Sciatic nerve (tissue), 2 donors: Measurements from ENCODE around the gene PTGER2. TPM values are rescaled to one million over a fixed set of nuclear protein-coding genes. Genes with fewer than 3 reads are reported as not detected.

Experiments used
- ATAC-seq: fragments of 200-7000 bp; cut with Tn5 transposase; one replicate; pipeline ENCODE4 v1.9.1; 2020; ENCODE audit warnings: mild to moderate bottlenecking, moderate library complexity
- DNase-seq: peaks from one replicate; pipeline ENCODE4 v3.0.0-alpha.2; 2020; ENCODE audit warnings: low spot score
- intact Hi-C: fragments of 100-400 bp; cut with DNase I; formaldehyde crosslinking; loops from one replicate; pipeline ENCODE4 v1.14.2; 2022
- total RNA-seq: library from RNA; stranded (reverse); fragmentation: NEBNext Ultra II Directional; extraction: Animal tissue kit (Norgen Biotek cat#: 25700); gene quantifications from one replicate; pipeline ENCODE4 v1.2.1, GENCODE V29; 2021
- donor health status: DM: no; HTN: no; CAD: no.
- donor health status: DM: no; HTN: no; CAD: no.

Gene PTGER2
- total RNA-seq, 1 donor from 2014 or later, result 8.5 TPM

DNA sequence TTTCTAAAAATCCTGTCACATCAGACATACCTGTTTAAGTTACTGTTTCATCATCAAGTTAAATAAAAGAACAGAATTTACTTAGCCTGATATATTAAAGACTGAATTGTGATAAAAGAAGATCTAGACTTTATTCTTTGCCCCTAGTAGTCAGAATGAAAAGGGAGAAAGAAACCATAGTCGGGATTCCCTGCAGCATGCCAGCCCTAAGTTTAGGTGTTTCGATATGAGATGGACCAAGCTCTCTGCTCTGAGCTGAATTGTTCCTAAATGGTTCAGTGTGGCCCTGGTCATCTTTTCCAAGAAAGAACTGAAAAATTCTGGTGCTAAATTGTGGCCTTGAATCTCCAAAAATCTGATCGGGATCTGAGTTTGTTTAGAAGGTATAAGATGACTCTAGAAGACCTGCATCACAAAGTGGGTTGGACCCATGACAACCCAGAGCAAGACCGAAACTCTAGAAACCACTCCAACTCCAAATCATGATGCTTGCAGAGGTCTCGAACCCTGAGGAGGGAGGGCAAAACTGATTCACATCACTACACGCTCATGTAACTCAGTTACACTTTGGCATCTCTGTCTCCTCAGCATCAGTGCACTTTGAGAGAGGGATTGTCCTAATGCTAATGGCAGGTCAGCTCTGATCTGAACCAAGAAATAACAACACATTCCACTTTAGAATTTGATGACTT, 15.7 kb downstream of the PTGER2 start:
- DNase-seq, result no peak
- no peak for ATAC-seq
- intact Hi-C loops, result no loop called here

- ATAC-seq (no peak), DNase-seq (no peak)
- intact Hi-C loops, result no loop called here
Observed at GRCh38 chr14:52332269-52332668, 18.2 kb downstream of the PTGER2 start.

DNA sequence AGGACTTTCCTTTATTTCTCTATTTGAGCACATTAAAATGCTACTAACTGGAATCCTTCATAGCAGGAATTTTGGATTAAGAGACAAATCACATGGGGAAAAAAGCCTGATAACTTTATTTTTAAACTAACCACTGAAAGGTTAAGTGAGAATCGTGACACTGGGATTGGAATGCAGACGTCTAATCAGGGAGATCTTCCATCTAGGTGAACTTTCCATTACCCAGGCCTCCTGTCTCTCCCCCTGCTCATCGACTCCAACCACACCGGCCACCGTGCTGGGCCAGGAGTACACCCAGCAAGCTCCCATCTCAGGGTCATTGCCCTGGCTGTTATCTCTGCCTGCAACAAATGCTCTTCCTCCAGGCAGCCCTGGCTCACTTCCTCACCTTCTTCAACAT, 19.0 kb downstream of the PTGER2 start:
- ATAC-seq, result peak; percentile 48
- DNase-seq, result no peak
- intact Hi-C loops, result no loop called here

DNA sequence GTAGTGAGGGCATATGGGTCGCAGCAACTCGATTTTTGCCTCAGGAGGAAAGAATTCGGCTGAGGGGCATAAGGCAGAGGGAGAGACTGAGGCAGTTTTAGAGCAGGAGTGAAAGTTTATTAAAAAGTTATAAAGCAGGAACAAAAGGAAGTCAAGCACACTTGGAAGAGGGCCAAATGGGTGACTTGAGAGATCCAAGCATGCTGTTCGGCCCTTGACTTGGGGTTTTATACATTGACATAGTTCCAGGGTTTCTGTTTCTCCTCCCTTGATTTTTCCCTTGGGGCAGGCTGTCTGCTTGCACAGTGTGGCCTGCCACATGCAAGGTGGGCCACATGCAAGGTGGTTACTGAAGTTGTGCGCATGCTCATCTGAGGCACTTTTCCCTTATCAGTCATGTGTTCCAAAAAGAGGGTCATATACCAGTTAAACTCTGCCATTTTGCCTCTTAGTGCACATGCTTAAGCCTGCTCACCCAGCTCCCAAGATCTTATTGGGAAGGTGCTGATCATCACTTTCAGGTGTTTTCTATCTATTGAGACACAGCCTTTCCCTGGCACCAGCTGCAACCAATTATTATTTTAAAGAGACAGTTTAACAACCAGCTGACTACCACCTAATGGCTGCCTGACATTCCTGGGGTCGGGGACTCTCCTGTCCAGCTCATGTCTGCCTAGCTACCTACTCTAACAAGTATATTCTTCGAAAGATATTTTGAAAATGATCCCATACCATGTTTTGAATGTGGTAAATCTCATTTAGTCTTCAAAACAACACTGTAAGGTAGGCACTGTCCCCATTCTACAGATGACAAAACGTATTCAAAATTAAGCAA, 19.9 kb downstream of the PTGER2 start:
- no peak for ATAC-seq
- intact Hi-C loops, result no loop called here
- no peak for DNase-seq

GRCh38 chr14:52336241-52336640, 22.1 kb downstream of the PTGER2 start:
- no peak for DNase-seq
- no peak for ATAC-seq
- intact Hi-C loops, result no loop called here

DNA sequence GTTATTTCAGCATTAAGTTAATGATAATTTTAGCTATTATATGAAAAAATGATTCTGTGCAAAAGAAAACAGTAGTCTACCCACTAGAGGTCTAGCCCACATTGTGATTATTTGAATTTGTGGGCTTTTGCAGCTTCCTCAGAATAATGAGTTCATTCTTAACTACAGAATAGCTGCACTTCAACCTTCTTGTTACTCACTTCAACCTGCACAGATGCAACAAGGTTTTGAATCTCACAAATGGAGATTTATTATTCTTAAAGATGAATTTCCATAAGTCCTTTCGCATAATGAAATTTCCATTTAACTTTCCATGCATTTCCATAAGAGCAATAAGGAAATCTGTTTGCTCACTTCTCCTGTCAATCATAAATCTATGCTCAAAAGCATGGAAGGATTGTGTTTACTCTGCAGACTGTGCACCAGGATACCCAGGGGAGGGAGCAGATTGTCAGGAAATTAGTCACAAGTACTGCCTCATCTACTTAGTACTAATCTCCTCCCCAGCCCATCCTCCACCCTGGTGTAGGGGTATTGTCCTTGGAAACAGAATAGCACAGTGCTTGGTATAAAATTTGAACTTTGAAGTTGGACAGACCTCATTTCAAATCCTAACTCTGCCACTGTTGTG, 24.1 kb downstream of the PTGER2 start:
- ATAC-seq (no peak), DNase-seq (no peak)
- intact Hi-C loops, result no loop called here

DNA sequence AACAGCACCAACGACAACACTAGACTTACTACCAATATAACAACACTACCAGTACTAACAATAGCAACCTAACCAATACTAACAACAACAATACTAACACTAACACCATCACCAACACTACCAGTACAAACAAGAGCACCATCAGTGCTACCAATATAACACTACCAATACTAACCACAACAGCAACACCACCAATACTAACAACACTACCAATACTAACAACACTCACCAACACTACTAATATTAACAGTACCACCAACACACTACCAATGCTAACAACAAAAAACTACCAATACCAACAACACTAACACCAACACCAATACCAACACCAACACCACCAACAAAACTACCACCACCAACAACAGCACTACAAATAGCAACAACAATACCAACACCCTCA, 25.1 kb downstream of the PTGER2 start:
- DNase-seq (no peak), ATAC-seq (no peak)
- intact Hi-C loops, result no loop called here

GRCh38 chr14:52342849-52343596, 28.9 kb downstream of the PTGER2 start:
- intact Hi-C loops, result no loop called here
- ATAC-seq, result no peak
- DNase-seq, result no peak

DNA sequence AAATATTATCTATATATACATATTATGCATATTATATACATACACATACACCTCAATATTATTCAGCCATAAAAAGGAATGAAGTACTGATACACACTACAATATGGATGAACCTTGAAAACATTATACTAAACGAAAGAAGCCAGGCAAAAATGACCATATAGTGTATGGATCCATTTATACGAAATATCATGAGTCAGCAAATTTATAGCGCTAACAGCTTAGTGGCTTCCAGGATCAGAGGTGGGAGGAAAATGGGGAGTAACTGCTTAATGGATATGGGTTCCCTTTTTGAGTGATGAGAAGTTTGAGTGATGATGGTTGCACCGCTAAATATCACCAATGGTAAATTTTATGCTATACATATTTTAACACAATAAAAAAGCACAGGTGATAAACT, 32.7 kb downstream of the PTGER2 start:
- ATAC-seq, result no peak
- DNase-seq, result no peak
- intact Hi-C loops, result no loop called here

DNA sequence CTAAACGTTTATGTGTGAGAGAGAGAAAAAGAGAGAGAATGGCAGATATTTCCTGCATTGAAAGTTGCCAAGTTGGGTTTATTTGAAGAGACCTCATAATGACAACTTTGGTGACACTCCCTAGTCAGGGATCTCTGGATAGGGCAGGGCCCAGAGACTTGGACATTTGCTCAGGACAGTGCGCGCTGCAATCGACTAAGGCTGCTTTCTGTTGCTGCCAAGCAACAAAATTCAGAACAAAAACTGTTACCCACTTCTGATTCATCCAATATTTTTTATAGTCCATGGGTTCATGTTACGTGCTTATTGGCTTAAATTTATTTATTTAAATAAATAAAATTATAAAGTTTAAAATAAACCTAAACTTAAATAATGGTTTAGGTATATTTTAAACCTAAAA, 34.2 kb downstream of the PTGER2 start:
- intact Hi-C loops, result no loop called here
- DNase-seq, result no peak
- no peak for ATAC-seq

GRCh38 chr14:52348776-52349175, 34.7 kb downstream of the PTGER2 start:
- no peak for DNase-seq
- intact Hi-C loops, result no loop called here
- no peak for ATAC-seq

- intact Hi-C loops, result no loop called here
- DNase-seq (no peak), ATAC-seq (no peak)
Observed at GRCh38 chr14:52349731-52350130, 35.6 kb downstream of the PTGER2 start.

DNA sequence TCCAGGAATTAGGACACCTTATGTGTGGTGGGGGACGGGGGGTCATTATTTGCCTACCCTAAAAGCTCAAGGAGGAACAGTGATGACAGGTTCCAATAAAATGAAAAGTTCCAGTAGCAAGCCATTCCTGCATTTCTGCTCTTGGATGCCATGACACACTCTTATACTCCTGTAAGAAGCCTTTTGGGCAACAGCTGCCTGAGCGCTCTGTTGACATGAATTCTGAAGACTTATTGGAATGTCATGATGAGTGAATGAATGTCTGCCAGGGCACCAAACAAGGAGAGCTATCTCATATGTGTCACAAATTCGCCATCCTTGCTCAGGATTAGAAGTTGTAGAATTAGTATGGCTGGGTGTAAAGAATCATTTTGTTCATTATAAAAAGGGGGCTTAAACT, 36.3 kb downstream of the PTGER2 start:
- intact Hi-C loops, result no loop called here
- ATAC-seq (no peak), DNase-seq (no peak)

DNA sequence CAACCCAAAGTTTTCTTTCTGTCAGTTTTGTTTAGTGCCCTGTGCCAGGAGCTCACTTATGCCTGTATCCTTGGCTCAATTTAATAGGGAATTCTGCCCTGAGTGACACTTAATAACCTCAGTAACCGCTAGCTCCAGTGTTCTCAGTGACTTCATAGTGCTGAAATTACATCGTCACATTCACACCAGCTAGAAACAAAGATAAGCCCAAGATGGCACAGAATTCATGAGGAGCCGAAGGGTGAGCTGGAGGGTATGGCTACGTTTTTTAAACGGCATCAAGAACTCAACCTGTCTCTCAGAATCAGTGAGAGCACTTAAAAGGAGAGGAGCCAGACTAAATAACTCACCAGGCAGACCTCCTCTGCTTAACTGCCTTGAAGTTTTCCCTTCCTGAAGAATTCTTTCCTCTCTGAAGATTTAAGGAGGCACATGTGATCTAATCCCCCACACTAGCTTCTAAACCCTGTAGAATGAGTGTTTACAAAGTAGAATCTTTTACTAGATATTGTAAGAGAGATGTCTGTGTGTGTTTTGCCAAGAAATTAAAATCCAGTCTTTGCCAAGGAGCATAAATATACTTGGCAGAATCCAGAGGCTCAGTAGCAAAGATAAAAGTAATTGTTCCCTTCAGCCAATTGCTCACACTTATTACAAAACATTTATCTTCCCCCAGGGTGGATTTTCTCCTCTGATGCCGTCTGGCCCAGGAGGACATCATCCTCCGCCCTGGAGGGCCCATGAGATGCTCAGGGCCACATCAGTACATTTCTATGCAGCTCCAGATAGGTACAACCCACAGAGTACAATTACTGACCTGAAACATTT, 37.3 kb downstream of the PTGER2 start:
- ATAC-seq, result peak; percentile 86
- intact Hi-C loops, result no loop called here

GRCh38 chr14:52352061-52352491, 38.0 kb downstream of the PTGER2 start:
- ATAC-seq (peak; percentile 72), DNase-seq (no peak)
- intact Hi-C loops, result no loop called here

More for the DNA sequence above, 37.3 kb downstream of the PTGER2 start:
- no peak for DNase-seq

GRCh38 chr14:52352569-52352968, 38.5 kb downstream of the PTGER2 start:
- intact Hi-C loops, result no loop called here
- ATAC-seq (no peak), DNase-seq (no peak)

DNA sequence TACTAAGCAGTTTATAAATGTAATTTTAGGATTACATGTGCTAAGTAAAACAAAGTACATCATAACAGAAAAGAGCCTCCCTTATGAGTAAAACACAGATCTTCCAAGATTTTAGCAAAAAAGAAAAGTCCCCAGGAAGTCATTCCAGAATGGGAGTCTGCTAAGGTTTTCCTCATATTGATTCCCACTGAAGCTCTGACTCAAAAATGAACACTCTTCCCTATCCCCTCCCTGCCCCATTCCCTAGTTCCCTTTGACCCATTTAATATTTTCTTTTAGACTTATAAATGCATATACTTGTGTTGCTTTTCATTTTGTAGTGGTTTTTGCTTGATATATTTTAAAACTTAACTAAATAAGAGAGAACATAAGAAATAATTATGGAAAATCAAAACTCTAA, 40.1 kb downstream of the PTGER2 start:
- ATAC-seq (no peak), DNase-seq (no peak)
- intact Hi-C loops, result no loop called here

GRCh38 chr14:52355016-52355431, 40.9 kb downstream of the PTGER2 start:
- DNase-seq, result no peak
- intact Hi-C loops, result no loop called here
- ATAC-seq, result no peak

DNA sequence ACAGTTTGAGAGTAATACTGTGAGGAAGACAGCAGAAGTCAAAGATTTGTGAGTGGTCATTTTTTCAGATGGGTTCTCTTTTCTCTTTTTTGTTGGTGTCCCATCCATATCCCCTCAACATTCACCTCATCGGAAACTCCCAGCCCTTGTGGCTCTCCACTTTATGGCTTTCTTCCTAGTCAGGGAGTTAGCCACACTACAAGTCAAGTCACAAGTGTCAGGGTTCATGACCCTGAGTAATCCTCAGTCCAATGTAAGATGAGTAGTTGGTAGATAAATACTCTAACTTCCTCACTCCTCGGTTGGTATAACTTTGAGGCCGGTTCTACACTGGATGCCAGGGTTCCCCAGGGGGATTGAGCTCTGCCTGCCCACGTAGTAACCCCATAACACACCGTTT, 41.4 kb downstream of the PTGER2 start:
- ATAC-seq, result no peak
- intact Hi-C loops, result no loop called here
- no peak for DNase-seq
